ENCODE results near the gene ZFYVE9. TPM values are rescaled to one million over a fixed set of nuclear protein-coding genes. Genes with fewer than 3 reads are reported as not detected.

ZFYVE9 gene
- total RNA-seq, 1 experiment from 2014 or later, result 14.2 TPM

DNA sequence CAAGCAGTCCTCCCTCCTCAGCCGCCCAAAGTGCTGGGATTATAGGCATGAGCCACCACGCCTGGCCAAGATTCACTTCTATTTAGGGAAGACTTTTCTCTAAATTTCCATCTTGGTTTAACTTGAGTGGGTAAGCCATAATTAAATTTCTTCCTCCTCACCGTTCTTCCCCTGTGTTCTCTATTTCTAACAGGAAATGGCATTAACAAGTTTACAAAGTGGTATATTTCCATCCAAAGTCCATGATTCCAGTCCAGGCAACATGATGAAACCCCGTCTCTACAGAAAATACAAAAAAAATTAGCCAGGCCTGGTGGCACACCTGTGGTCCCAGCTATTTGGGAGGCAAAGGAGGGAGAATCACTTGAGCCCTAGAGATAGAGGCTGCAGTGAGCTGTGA lies 92.1 kb downstream of the ZFYVE9 start:
- TF ChIP-seq SIN3A (IDR thresholded peaks at IDR 0.05; ENCODE audit: low read depth) (no peak), EZH2phosphoT487 (IDR thresholded peaks at IDR 0.05; ENCODE audit: borderline replicate concordance) (no peak), EZH2 (IDR thresholded peaks at IDR 0.05) (no peak), YY1 (IDR thresholded peaks at IDR 0.05; ENCODE audit: extremely low read depth, insufficient replicate concordance, low read depth, low read length) (no peak), SRF (IDR thresholded peaks at IDR 0.05; ENCODE audit: low read depth) (no peak), CEBPB (IDR thresholded peaks at IDR 0.05; ENCODE audit: low read depth) (no peak), ZFX (IDR thresholded peaks at IDR 0.05) (no peak), ELF1 (IDR thresholded peaks at IDR 0.05; ENCODE audit: borderline replicate concordance, low read depth) (no peak), JUND (IDR thresholded peaks at IDR 0.05) (no peak)
- TF ChIP-seq, protein P1, sequence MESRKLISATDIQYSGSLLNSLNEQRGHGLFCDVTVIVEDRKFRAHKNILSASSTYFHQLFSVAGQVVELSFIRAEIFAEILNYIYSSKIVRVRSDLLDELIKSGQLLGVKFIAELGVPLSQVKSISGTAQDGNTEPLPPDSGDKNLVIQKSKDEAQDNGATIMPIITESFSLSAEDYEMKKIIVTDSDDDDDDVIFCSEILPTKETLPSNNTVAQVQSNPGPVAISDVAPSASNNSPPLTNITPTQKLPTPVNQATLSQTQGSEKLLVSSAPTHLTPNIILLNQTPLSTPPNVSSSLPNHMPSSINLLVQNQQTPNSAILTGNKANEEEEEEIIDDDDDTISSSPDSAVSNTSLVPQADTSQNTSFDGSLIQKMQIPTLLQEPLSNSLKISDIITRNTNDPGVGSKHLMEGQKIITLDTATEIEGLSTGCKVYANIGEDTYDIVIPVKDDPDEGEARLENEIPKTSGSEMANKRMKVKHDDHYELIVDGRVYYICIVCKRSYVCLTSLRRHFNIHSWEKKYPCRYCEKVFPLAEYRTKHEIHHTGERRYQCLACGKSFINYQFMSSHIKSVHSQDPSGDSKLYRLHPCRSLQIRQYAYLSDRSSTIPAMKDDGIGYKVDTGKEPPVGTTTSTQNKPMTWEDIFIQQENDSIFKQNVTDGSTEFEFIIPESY (IDR thresholded peaks at IDR 0.05; ENCODE audit: extremely low read depth, insufficient replicate concordance, low read length), result no peak
- TF ChIP-seq, protein P2, sequence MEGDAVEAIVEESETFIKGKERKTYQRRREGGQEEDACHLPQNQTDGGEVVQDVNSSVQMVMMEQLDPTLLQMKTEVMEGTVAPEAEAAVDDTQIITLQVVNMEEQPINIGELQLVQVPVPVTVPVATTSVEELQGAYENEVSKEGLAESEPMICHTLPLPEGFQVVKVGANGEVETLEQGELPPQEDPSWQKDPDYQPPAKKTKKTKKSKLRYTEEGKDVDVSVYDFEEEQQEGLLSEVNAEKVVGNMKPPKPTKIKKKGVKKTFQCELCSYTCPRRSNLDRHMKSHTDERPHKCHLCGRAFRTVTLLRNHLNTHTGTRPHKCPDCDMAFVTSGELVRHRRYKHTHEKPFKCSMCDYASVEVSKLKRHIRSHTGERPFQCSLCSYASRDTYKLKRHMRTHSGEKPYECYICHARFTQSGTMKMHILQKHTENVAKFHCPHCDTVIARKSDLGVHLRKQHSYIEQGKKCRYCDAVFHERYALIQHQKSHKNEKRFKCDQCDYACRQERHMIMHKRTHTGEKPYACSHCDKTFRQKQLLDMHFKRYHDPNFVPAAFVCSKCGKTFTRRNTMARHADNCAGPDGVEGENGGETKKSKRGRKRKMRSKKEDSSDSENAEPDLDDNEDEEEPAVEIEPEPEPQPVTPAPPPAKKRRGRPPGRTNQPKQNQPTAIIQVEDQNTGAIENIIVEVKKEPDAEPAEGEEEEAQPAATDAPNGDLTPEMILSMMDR (IDR thresholded peaks at IDR 0.05 in 2 of 3, conservative IDR thresholded peaks at IDR 0.05 in 1 of 3; ENCODE audit: borderline replicate concordance in 1 of 3, insufficient read depth in 1 of 3, low read depth in 2 of 3, low read length in 2 of 3), result no peak
- Histone ChIP-seq H4K20me1 (ENCODE audit: insufficient read depth) (no peaks in the 10 kb centered on the region), H3K36me3 (ENCODE audit: control insufficient read depth in 1 of 2, insufficient read depth in 2 of 2, low read length in 2 of 2) (no peaks in the 10 kb centered on the region), H3K4me2 (ENCODE audit: low read length) (no peak overlapping the region), H3K27ac (ENCODE audit: low read depth, low read length) (no peak overlapping the region), H3K9ac (ENCODE audit: low read length) (no peak overlapping the region), H2AFZ (ENCODE audit: low read depth, low read length, poor library complexity, severe bottlenecking) (no peak overlapping the region), H3K9me3 (ENCODE audit: control insufficient read depth in 1 of 2, insufficient read depth in 1 of 2, low read depth in 1 of 2, low read length in 2 of 2) (no peaks in the 10 kb centered on the region), H3K4me1 (ENCODE audit: control insufficient read depth in 1 of 2, insufficient read depth in 2 of 2, low read length in 2 of 2) (peaks cover 0 to 21% of the 10 kb centered on the region in 2 experiments; a peak in 2 of 4 replicates), H3K9me2 (ENCODE audit: insufficient read depth) (no peaks in the 10 kb centered on the region), H3K4me3 (replicated peaks in 1 of 2; ENCODE audit: low read depth in 1 of 2, low read length in 2 of 2) (no peak overlapping the region), H3K27me3 (ENCODE audit: insufficient read depth, low read length) (no peaks in the 10 kb centered on the region), H3K79me2 (ENCODE audit: insufficient read depth, low read length) (no peaks in the 10 kb centered on the region)
- ATAC-seq, result no peak
- CTCF ChIA-PET, result no interaction called here
- POLR2A ChIA-PET, result interaction anchor here (0.7 kb wide), 1 partner anchor 8 kb away, joined by 3 read pairs; no protein-coding TSS in a partner anchor
- RAD21 ChIA-PET (ENCODE audit: low non-redundant PET in 1 of 2, low total read pairs in 2 of 2, uncharacterized antibody in 2 of 2, unreplicated experiment in 2 of 2), result no interaction called here
- no TSS peak for BruUV-seq (replicated peaks)
- DNase-seq (ENCODE audit: low read depth, low spot score), result no peak
- intact Hi-C loops (cut with micrococcal nuclease), result no loop called here

Data from HCT116 (cell line).